ENCODE data around the gene ACTR2.
"Not testable (repeated sequence)": the region's sequence is repeated elsewhere in the genome, so short reads cannot be mapped to it uniquely, and the experiment has no call there.

ACTR2 gene

DNA sequence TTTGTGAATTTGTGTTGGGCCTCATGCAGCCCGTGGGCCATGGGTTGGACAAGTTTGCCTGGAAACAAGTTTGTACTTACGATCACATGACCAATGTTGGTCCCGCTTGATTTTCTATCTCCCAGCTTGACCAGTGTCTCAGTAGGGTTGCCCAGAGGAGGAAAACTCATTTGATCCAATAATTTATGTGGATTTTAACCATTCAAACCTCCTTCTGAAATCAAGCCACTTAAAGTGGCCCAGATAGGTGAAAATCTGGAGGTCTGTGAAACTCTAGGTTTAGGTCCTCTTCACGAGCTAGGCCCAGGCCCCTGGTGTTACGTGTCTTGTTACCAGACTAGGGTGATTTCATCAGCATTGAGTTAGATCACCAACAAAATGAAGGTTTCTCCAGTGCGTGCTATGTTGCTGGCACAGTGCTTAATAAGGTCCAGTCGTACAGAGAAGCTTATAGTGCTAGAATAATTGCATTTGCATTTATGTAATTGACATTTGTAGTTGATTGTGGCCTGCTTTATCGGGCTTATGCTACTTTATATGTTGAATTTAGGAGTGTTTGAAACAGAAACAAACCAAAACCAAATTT is 4.4 kb downstream of the ACTR2 start:
- no peak for TF ChIP-seq POLR2A (IDR thresholded peaks at IDR 0.05; ENCODE audit: extremely low read depth, insufficient read length)
- no peak for TF ChIP-seq MYC (IDR thresholded peaks at IDR 0.05; ENCODE audit: low read depth, low read length)
- TF ChIP-seq, protein P1, sequence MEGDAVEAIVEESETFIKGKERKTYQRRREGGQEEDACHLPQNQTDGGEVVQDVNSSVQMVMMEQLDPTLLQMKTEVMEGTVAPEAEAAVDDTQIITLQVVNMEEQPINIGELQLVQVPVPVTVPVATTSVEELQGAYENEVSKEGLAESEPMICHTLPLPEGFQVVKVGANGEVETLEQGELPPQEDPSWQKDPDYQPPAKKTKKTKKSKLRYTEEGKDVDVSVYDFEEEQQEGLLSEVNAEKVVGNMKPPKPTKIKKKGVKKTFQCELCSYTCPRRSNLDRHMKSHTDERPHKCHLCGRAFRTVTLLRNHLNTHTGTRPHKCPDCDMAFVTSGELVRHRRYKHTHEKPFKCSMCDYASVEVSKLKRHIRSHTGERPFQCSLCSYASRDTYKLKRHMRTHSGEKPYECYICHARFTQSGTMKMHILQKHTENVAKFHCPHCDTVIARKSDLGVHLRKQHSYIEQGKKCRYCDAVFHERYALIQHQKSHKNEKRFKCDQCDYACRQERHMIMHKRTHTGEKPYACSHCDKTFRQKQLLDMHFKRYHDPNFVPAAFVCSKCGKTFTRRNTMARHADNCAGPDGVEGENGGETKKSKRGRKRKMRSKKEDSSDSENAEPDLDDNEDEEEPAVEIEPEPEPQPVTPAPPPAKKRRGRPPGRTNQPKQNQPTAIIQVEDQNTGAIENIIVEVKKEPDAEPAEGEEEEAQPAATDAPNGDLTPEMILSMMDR (IDR thresholded peaks at IDR 0.05; ENCODE audit: low read depth, low read length) = no peak
- TF ChIP-seq MAX (IDR thresholded peaks at IDR 0.05; ENCODE audit: low read depth, low read length) = no peak
- peak overlapping the region; percentile 50 for H3K4me3 ChIP-seq (ENCODE audit: low read depth, low read length)
- peak; percentile 74 for DNase-seq (ENCODE audit: low read depth)

DNA sequence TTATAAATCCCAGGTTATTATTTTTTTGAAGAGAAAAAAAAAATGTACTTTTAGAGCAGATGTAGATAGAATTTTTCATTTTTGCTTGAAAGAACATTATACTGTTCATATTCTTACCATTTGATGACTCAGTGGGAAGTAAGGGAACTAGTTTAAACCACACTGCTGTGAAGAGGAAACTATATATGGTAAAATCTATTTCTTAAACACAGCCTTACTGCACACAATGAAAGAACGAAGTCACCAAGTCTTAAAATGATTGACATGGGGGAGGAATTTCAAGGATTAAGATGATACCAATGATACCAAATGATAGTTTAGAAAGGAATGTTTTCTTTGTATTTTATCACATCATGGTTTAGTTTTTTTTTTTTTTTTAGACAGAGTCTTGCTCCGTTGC is 5.0 kb downstream of the ACTR2 start:
- TF ChIP-seq MYC (IDR thresholded peaks at IDR 0.05; ENCODE audit: low read depth, low read length) (no peak), MAX (IDR thresholded peaks at IDR 0.05; ENCODE audit: low read depth, low read length) (no peak), POLR2A (IDR thresholded peaks at IDR 0.05; ENCODE audit: extremely low read depth, insufficient read length) (no peak)
- TF ChIP-seq, protein P1 (IDR thresholded peaks at IDR 0.05; ENCODE audit: low read depth, low read length) = no peak
- DNase-seq (ENCODE audit: low read depth) = peak; percentile 72
- H3K4me3 ChIP-seq (ENCODE audit: low read depth, low read length) = peak overlapping the region; percentile 50

- H3K4me3 ChIP-seq (ENCODE audit: low read depth, low read length) = no peak overlapping the region
- TF ChIP-seq, protein P1 (IDR thresholded peaks at IDR 0.05; ENCODE audit: low read depth, low read length) = no peak
- TF ChIP-seq POLR2A (IDR thresholded peaks at IDR 0.05; ENCODE audit: extremely low read depth, insufficient read length) (no peak), MYC (IDR thresholded peaks at IDR 0.05; ENCODE audit: low read depth, low read length) (no peak), MAX (IDR thresholded peaks at IDR 0.05; ENCODE audit: low read depth, low read length) (no peak)
- no peak for DNase-seq (ENCODE audit: low read depth)
Observed at GRCh38 chr2:65240657-65241056, 13.0 kb downstream of the ACTR2 start.

DNA sequence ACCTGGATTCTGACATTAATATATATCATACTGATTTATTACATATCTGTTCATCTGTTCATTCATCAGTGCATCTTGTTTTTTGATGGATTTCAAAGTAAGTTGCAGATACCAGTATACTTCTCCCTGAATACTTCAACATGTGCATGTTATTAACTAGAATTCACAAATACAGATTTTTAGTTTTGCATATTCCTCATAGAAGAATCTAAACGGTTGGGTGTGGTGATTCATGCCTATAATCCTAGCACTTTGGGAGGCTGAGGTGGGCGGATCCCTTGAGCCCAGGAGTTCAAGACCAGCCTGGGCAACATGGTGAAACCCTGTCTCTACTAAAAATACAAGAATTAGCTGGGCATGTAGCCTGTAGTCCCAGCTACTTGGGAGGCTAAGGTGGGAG is 16.8 kb downstream of the ACTR2 start:
- not testable (repeated sequence) for DNase-seq (ENCODE audit: low read depth); H3K4me3 ChIP-seq (ENCODE audit: low read depth, low read length)

- no peak overlapping the region for H3K4me3 ChIP-seq (ENCODE audit: low read depth, low read length)
- TF ChIP-seq MYC (IDR thresholded peaks at IDR 0.05; ENCODE audit: low read depth, low read length) = no peak
- TF ChIP-seq MAX (IDR thresholded peaks at IDR 0.05; ENCODE audit: low read depth, low read length) = no peak
- TF ChIP-seq, protein P1 (IDR thresholded peaks at IDR 0.05; ENCODE audit: low read depth, low read length) = no peak
- no peak for TF ChIP-seq POLR2A (IDR thresholded peaks at IDR 0.05; ENCODE audit: extremely low read depth, insufficient read length)
- no peak for DNase-seq (ENCODE audit: low read depth)
Observed at GRCh38 chr2:65252640-65253039, 25.0 kb downstream of the ACTR2 start.

GRCh38 chr2:65255356-65255755 is 27.7 kb downstream of the ACTR2 start:
- no peak overlapping the region for H3K4me3 ChIP-seq (ENCODE audit: low read depth, low read length)
- TF ChIP-seq POLR2A (IDR thresholded peaks at IDR 0.05; ENCODE audit: extremely low read depth, insufficient read length) = no peak
- TF ChIP-seq, protein P1 (IDR thresholded peaks at IDR 0.05; ENCODE audit: low read depth, low read length) = no peak
- TF ChIP-seq MAX (IDR thresholded peaks at IDR 0.05; ENCODE audit: low read depth, low read length) = no peak
- DNase-seq (ENCODE audit: low read depth) = no peak
